Head of caudate nucleus (tissue), 42 donors: ENCODE data around the gene ARID5B.

ENCODE experiments used
- DNase-seq, 42 donors: peaks; one replicate each; pipeline versions ENCODE4 v3.0.0 to v3.0.0-alpha.2; 2020 to 2021; ENCODE audit warnings: mixed read lengths in 7 of 42
- intact Hi-C: fragments of 100-400 bp; cut with DNase I; formaldehyde crosslinking; loops from one replicate; pipeline ENCODE4 v1.15.0; 2022

ARID5B gene

DNA sequence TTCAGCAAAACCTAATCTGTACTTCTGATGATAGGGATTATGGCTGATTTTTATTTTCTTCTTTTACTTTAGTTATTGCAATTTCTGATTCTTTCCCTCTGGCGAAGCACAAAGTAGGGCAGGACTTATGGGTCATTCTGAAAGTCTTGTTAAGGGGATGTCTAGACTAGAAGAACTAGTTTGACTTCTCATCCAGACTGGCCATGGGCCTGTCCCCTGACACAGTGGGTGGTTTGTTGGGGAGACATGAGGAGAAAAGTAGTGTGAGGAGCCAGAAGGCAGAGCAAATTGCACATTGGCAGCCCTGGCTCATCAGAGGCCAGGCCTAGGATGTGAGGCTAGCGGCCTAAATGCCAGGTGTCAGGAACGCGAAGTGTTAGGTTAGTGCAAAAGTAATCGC is 214.3 kb downstream of the ARID5B start:
- no peak for DNase-seq
- intact Hi-C loops = no loop called here

DNA sequence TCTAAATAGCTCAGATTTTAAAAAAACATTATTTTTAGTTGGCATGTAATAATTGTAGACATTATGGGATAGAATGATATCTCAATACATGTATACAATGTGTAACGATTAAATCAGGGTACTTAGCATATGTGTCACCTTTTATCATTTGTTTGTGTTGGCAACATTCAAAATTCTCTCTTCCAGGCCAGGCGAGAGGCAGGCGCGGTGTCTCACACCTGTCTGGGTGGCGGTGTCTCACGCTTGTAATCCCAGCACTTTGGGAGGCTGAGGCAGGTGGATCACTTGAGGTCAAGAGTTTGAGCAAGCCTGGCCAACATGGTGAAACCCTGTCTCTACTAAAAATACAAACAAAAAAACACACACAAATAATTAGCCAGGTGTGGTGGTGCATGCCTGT is 215.4 kb downstream of the ARID5B start:
- DNase-seq = no peak
- intact Hi-C loops = no loop called here

DNA sequence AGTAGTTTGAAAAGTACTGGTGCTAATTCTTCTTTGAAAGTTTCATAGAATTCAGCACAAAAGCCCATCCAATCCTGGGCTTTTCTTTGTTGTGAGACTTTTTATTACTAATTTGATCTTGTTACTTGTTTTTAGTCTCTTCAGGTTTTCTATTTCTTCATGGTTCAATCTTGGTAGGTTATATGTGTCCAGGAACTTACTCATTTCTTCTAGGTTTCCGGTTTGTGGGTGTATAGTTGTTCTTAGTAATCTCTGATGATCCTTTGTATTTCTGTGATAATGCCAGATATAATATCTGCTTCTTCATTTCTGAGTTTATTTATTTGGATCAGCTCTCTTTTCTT is 219.7 kb downstream of the ARID5B start:
- DNase-seq = no peak
- intact Hi-C loops = no loop called here

- intact Hi-C loops = no loop called here
- no peak for DNase-seq
Observed at GRCh38 chr10:62127975-62128374, 226.5 kb downstream of the ARID5B start.

- intact Hi-C loops = no loop called here
- DNase-seq = no peak
Observed at GRCh38 chr10:62130948-62131347, 229.4 kb downstream of the ARID5B start.

DNA sequence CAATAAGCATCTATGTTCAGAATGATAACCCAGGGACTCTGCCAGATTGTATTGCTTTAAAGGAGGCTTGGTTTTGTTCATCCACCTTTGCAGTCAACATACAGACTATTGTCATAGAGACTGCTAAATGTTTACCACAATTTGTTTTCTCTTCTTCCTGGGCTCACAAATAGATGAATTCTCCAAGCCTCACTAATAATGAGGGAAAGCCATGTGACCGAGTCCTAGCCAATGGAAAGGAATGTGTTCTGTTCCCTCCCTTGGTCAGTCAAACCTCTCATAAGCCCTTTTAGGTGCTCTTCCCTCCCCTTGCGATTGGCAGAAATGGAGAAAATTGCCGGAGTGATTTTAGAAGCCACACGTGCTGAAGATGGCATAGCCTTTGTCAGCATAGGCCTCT is 230.2 kb downstream of the ARID5B start:
- no peak for DNase-seq
- intact Hi-C loops = no loop called here

- intact Hi-C loops = no loop called here
- DNase-seq = no peak
Observed at GRCh38 chr10:62133618-62134017, 232.1 kb downstream of the ARID5B start.

GRCh38 chr10:62136931-62137330 is 235.4 kb downstream of the ARID5B start:
- no peak for DNase-seq

More at GRCh38 chr10:62136931-62137330, 235.4 kb downstream of the ARID5B start:
- intact Hi-C loops = no loop called here
